ENCODE data around the gene PDE4B. TPM values are rescaled to one million over a fixed set of nuclear protein-coding genes. Genes with fewer than 3 reads are reported as not detected.

The PDE4B gene
- total RNA-seq, 4 donors from 2014 or later: 3.7 to 16.6 (median 5.1) TPM

- no peak for DNase-seq (ENCODE audit: extremely low spot score)
- TF ChIP-seq POLR2AphosphoS5 (IDR thresholded peaks at IDR 0.05): no peak
- no peak for TF ChIP-seq POLR2A (IDR thresholded peaks at IDR 0.05; ENCODE audit: low read depth)
- no peak for TF ChIP-seq EP300 (IDR thresholded peaks at IDR 0.05)
- no peak for TF ChIP-seq CTCF (IDR thresholded peaks at IDR 0.05)
- peak overlapping the region; percentile 33 to 47 (median 41) for H3K4me3 ChIP-seq
- H3K27me3 ChIP-seq: peaks cover 0 to 44% (median 3%) of the 10 kb centered on the region in 4 donors
- intact Hi-C loops (cut with DNase I): no loop called here
- H3K27ac ChIP-seq (replicated peaks in 1 of 4): no peak overlapping the region
- peaks cover 0 to 18% (median 10%) of the 10 kb centered on the region in 4 donors for H3K9me3 ChIP-seq
- H3K4me1 ChIP-seq: peaks cover 0 to 18% (median 16%) of the 10 kb centered on the region in 4 donors
- H3K36me3 ChIP-seq: no peaks in the 10 kb centered on the region
- WGBS: 7% methylated on average over 24 of the region's 35 CpGs
Measured at GRCh38 chr1:65791801-65792668, 660 bp upstream of the PDE4B start.

GRCh38 chr1:65793359-65793732, 651 bp downstream of the PDE4B start:
- Histone ChIP-seq H3K36me3 (no peaks in the 10 kb centered on the region), H3K4me1 (peaks cover 0 to 18% (median 16%) of the 10 kb centered on the region in 4 donors), H3K9me3 (peaks cover 0 to 15% (median 10%) of the 10 kb centered on the region in 4 donors), H3K27me3 (peaks cover 0 to 53% (median 3%) of the 10 kb centered on the region in 4 donors), H3K27ac (replicated peaks in 1 of 4) (no peak overlapping the region), H3K4me3 (peak overlapping the region; percentile 33 to 47 (median 41))
- no peak for TF ChIP-seq EP300 (IDR thresholded peaks at IDR 0.05)
- no peak for TF ChIP-seq CTCF (IDR thresholded peaks at IDR 0.05)
- TF ChIP-seq POLR2A (IDR thresholded peaks at IDR 0.05; ENCODE audit: low read depth): no peak
- TF ChIP-seq POLR2AphosphoS5 (IDR thresholded peaks at IDR 0.05): no peak
- 7% methylated on average over 20 of the region's 20 CpGs for WGBS
- intact Hi-C loops (cut with DNase I): no loop called here
- no peak for DNase-seq (ENCODE audit: extremely low spot score)

GRCh38 chr1:65795311-65795710, 2.6 kb downstream of the PDE4B start:
- no peak overlapping the region for H3K4me3 ChIP-seq
- TF ChIP-seq POLR2A (IDR thresholded peaks at IDR 0.05; ENCODE audit: low read depth) (no peak), CTCF (IDR thresholded peaks at IDR 0.05) (no peak), POLR2AphosphoS5 (IDR thresholded peaks at IDR 0.05) (no peak), EP300 (IDR thresholded peaks at IDR 0.05) (no peak)
- no peaks in the 10 kb centered on the region for H3K36me3 ChIP-seq
- intact Hi-C loops (cut with DNase I): no loop called here
- peaks cover 0 to under 1% (median under 1%) of the 10 kb centered on the region in 4 donors for H3K9me3 ChIP-seq
- no peak overlapping the region for H3K27ac ChIP-seq (replicated peaks in 1 of 4)
- WGBS: 86% methylated on average over 2 of the region's 2 CpGs
- H3K27me3 ChIP-seq: peaks cover 0 to 53% (median 3%) of the 10 kb centered on the region in 4 donors
- no peak for DNase-seq (ENCODE audit: extremely low spot score)
- peaks cover 0 to 18% (median 16%) of the 10 kb centered on the region in 4 donors for H3K4me1 ChIP-seq

GRCh38 chr1:65799601-65800000, 6.9 kb downstream of the PDE4B start:
- no peaks in the 10 kb centered on the region for H3K36me3 ChIP-seq
- WGBS: 100% methylated on average over 1 of the region's 1 CpG
- H3K4me3 ChIP-seq: no peak overlapping the region
- peaks cover 0 to 23% (median 0%) of the 10 kb centered on the region in 4 donors for H3K27me3 ChIP-seq
- DNase-seq (ENCODE audit: extremely low spot score): no peak
- no peak for TF ChIP-seq CTCF (IDR thresholded peaks at IDR 0.05)
- no peak for TF ChIP-seq POLR2A (IDR thresholded peaks at IDR 0.05; ENCODE audit: low read depth)
- no peak for TF ChIP-seq EP300 (IDR thresholded peaks at IDR 0.05)
- TF ChIP-seq POLR2AphosphoS5 (IDR thresholded peaks at IDR 0.05): no peak
- H3K27ac ChIP-seq (replicated peaks in 1 of 4): no peak overlapping the region
- intact Hi-C loops (cut with DNase I): no loop called here
- H3K4me1 ChIP-seq: no peaks in the 10 kb centered on the region
- H3K9me3 ChIP-seq: no peaks in the 10 kb centered on the region

Data from esophagus muscularis mucosa (tissue), 4 donors.